Adipocyte (in vitro differentiated cells): ENCODE data around the gene CRIM1.
A peak's percentile ranks its signal among the peaks of the same experiment; 100 is the strongest.

Experiments used
- DNase-seq: peaks from one replicate; pipeline ENCODE4 v3.0.0-alpha.2; 2015; ENCODE audit warnings: low read depth
- H3K27me3 ChIP-seq: replicated peaks from 2 replicates; pipeline ENCODE4 v1.7.0; 2013; ENCODE audit warnings: mild to moderate bottlenecking, low read length, moderate library complexity; ENCODE audit not compliant: control insufficient read depth, insufficient read depth
- H3K36me3 ChIP-seq: 2 replicates; pipeline ENCODE4 v1.7.0; 2013; ENCODE audit warnings: low read length, mild to moderate bottlenecking, moderate library complexity; ENCODE audit not compliant: control insufficient read depth, insufficient read depth, severe bottlenecking
- H3K4me1 ChIP-seq: 2 replicates; pipeline ENCODE4 v1.7.0; 2013; ENCODE audit warnings: mild to moderate bottlenecking, low read length, moderate library complexity; ENCODE audit not compliant: control insufficient read depth, insufficient read depth
- H3K4me3 ChIP-seq: 2 replicates; pipeline ENCODE4 v1.7.0; 2013; ENCODE audit warnings: mild to moderate bottlenecking, low read length, moderate library complexity
- H3K9ac ChIP-seq: 2 replicates; pipeline ENCODE4 v1.7.0; 2013; ENCODE audit warnings: mild to moderate bottlenecking, low read length, moderate library complexity
- H3K9me3 ChIP-seq: 2 replicates; pipeline ENCODE4 v1.7.0; 2013; ENCODE audit warnings: mild to moderate bottlenecking, low read length, moderate library complexity; ENCODE audit not compliant: control insufficient read depth

CRIM1 gene

GRCh38 chr2:36596397-36596796, 240.8 kb downstream of the CRIM1 start:
- Histone ChIP-seq H3K4me1 (peaks cover 29% of the 10 kb centered on the region), H3K4me3 (peak overlapping the region; percentile 100)

GRCh38 chr2:36597003-36597531, 241.5 kb downstream of the CRIM1 start:
- H3K4me3 ChIP-seq = peak overlapping the region; percentile 100
- no peaks in the 10 kb centered on the region for H3K27me3 ChIP-seq
- H3K9me3 ChIP-seq = no peaks in the 10 kb centered on the region
- no peak for DNase-seq
- no peaks in the 10 kb centered on the region for H3K36me3 ChIP-seq
- H3K4me1 ChIP-seq = peaks cover 29% of the 10 kb centered on the region
- H3K9ac ChIP-seq = peak overlapping the region; percentile 96

More at GRCh38 chr2:36596397-36596796, 240.8 kb downstream of the CRIM1 start:
- Histone ChIP-seq H3K27me3 (no peaks in the 10 kb centered on the region), H3K9me3 (no peaks in the 10 kb centered on the region), H3K36me3 (no peaks in the 10 kb centered on the region), H3K9ac (peak overlapping the region; percentile 96)
- DNase-seq = no peak

- Histone ChIP-seq H3K4me3 (peak within 1 kb of the TSS; percentile 100), H3K36me3 (no peaks in the 10 kb centered on the region), H3K4me1 (peaks cover 29% of the 10 kb centered on the region), H3K27me3 (no peaks in the 10 kb centered on the region), H3K9me3 (no peaks in the 10 kb centered on the region), H3K9ac (peak within 1 kb of the TSS; percentile 96)
- DNase-seq = peak; percentile 89
These were observed 242.2 kb downstream of the CRIM1 start, which contains the start of gene FEZ2 for GRCh38 chr2:36597532-36598377. TSS of gene FEZ2 (minus strand) at chr2:36598168. CDS start at chr2:36598142, 26 bp downstream.
